ENCODE measurements around the gene ANKRD63. TPM values are rescaled to one million over a fixed set of nuclear protein-coding genes. Genes with fewer than 3 reads are reported as not detected.

ANKRD63 gene
- total and polyA plus RNA-seq, 2 of the 13 experiments (the other 11 are each of a cell fraction or from before 2014, with no cell fraction given) = not detected

DNA sequence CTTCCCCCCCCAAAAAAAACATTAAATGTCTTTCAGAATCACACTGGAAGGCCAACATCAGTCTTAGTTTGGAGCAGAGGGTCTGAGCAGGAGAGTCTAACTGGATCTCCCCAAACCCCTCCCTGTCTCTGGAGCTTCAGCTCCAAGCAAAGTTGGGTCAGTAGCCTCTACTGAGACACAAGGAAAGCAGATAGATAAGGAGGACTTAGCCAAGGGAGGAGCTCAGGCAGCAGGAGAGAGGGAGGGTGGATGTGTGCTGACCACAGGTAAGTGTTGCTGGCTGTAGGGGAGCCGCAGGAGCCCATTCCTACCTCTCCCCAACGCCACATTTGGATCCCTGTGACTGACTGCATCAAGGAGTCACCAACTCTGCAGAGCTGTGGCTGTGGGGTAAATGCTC, 17.9 kb upstream of the ANKRD63 start:
- Histone ChIP-seq H3K79me2 (ENCODE audit: insufficient read depth, low read length) (no peaks in the 10 kb centered on the region), H3K27ac (ENCODE audit: extremely low read length, insufficient read depth, low read length) (no peak overlapping the region), H3K9ac (ENCODE audit: insufficient read depth, low read depth, low read length) (no peak overlapping the region), H3K9me3 (ENCODE audit: low read length) (no peaks in the 10 kb centered on the region), H3K4me3 (replicated peaks in 1 of 3; ENCODE audit: insufficient read depth in 1 of 3, low read depth in 2 of 3, low read length in 3 of 3) (no peak overlapping the region), H2AFZ (ENCODE audit: low read length) (no peak overlapping the region), H4K20me1 (ENCODE audit: insufficient read depth, low read length) (no peaks in the 10 kb centered on the region), H3K4me2 (ENCODE audit: low read depth, low read length) (no peak overlapping the region), H3K4me1 (ENCODE audit: insufficient read depth, low read length) (no peaks in the 10 kb centered on the region), H3K27me3 (ENCODE audit: control insufficient read depth in 1 of 2, insufficient read depth in 2 of 2, low read length in 2 of 2) (peaks cover 16 to 78% of the 10 kb centered on the region in 2 experiments), H3K36me3 (replicated peaks in 1 of 2; ENCODE audit: control insufficient read depth in 1 of 2, insufficient read depth in 2 of 2, low read length in 2 of 2) (no peaks in the 10 kb centered on the region)
- BruUV-seq (replicated peaks) = no TSS peak
- no peak for ATAC-seq
- WGBS (ENCODE audit: low lambda C conversion rate) = 0% methylated on average over 2 of the region's 2 CpGs
- in situ Hi-C loops (cut with HindIII; ENCODE audit: extremely low pct_ligation_motif_present, low pct_unique_long_range_greater_than_20kb) = no loop called here
- CTCF ChIA-PET (ENCODE audit: low intra/inter-chr PET ratio, low total read pairs) = no interaction called here
- no peak for DNase-seq (ENCODE audit: low spot score)
- intact Hi-C loops (cut with micrococcal nuclease; ENCODE audit: unreplicated experiment) = no loop called here
- no peak for FAIRE-seq
- POLR2A ChIA-PET = no interaction called here
- no peak for TF ChIP-seq KDM4B (CRISPR knock-in tag; IDR thresholded peaks at IDR 0.05)
- no peak for TF ChIP-seq FIP1L1 (IDR thresholded peaks at IDR 0.05; ENCODE audit: borderline replicate concordance, insufficient read depth, low read depth, low read length)
- TF ChIP-seq, protein P1, sequence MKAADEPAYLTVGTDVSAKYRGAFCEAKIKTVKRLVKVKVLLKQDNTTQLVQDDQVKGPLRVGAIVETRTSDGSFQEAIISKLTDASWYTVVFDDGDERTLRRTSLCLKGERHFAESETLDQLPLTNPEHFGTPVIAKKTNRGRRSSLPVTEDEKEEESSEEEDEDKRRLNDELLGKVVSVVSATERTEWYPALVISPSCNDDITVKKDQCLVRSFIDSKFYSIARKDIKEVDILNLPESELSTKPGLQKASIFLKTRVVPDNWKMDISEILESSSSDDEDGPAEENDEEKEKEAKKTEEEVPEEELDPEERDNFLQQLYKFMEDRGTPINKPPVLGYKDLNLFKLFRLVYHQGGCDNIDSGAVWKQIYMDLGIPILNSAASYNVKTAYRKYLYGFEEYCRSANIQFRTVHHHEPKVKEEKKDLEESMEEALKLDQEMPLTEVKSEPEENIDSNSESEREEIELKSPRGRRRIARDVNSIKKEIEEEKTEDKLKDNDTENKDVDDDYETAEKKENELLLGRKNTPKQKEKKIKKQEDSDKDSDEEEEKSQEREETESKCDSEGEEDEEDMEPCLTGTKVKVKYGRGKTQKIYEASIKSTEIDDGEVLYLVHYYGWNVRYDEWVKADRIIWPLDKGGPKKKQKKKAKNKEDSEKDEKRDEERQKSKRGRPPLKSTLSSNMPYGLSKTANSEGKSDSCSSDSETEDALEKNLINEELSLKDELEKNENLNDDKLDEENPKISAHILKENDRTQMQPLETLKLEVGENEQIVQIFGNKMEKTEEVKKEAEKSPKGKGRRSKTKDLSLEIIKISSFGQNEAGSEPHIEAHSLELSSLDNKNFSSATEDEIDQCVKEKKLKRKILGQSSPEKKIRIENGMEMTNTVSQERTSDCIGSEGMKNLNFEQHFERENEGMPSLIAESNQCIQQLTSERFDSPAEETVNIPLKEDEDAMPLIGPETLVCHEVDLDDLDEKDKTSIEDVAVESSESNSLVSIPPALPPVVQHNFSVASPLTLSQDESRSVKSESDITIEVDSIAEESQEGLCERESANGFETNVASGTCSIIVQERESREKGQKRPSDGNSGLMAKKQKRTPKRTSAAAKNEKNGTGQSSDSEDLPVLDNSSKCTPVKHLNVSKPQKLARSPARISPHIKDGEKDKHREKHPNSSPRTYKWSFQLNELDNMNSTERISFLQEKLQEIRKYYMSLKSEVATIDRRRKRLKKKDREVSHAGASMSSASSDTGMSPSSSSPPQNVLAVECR (CRISPR knock-in tag; IDR thresholded peaks at IDR 0.05; ENCODE audit: borderline replicate concordance) = no peak
- no peak for TF ChIP-seq TCF7L2 (IDR thresholded peaks at IDR 0.05; ENCODE audit: low read depth, low read length)
- TF ChIP-seq, protein P2, sequence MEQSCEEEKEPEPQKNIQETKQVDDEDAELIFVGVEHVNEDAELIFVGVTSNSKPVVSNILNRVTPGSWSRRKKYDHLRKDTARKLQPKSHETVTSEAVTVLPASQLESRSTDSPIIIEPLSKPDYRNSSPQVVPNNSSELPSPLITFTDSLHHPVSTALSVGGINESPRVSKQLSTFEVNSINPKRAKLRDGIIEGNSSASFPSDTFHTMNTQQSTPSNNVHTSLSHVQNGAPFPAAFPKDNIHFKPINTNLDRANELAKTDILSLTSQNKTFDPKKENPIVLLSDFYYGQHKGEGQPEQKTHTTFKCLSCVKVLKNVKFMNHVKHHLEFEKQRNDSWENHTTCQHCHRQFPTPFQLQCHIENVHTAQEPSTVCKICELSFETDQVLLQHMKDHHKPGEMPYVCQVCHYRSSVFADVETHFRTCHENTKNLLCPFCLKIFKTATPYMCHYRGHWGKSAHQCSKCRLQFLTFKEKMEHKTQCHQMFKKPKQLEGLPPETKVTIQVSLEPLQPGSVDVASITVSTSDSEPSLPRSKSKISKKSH (CRISPR knock-in tag; IDR thresholded peaks at IDR 0.05; ENCODE audit: borderline replicate concordance) = no peak
- TF ChIP-seq ZNF510 (CRISPR knock-in tag; IDR thresholded peaks at IDR 0.05; ENCODE audit: low read depth) = no peak
- TF ChIP-seq ZBTB7B (CRISPR knock-in tag; IDR thresholded peaks at IDR 0.05) = no peak
- TF ChIP-seq ZBTB20 (CRISPR knock-in tag; IDR thresholded peaks at IDR 0.05; ENCODE audit: borderline replicate concordance, low read depth) = no peak
- TF ChIP-seq, protein P3, sequence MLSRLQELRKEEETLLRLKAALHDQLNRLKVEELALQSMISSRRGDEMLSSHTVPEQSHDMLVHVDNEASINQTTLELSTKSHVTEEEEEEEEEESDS (CRISPR knock-in tag; IDR thresholded peaks at IDR 0.05; ENCODE audit: borderline replicate concordance) = no peak
- TF ChIP-seq HNF4G (IDR thresholded peaks at IDR 0.05; ENCODE audit: borderline replicate concordance, low read depth, low read length) = no peak
- TF ChIP-seq HNF4G (CRISPR knock-in tag; IDR thresholded peaks at IDR 0.05; ENCODE audit: borderline replicate concordance, low read depth) = no peak
- no peak for TF ChIP-seq TCF12 (IDR thresholded peaks at IDR 0.05)
- TF ChIP-seq TCF12 (CRISPR knock-in tag; IDR thresholded peaks at IDR 0.05) = no peak
- TF ChIP-seq, protein P4, sequence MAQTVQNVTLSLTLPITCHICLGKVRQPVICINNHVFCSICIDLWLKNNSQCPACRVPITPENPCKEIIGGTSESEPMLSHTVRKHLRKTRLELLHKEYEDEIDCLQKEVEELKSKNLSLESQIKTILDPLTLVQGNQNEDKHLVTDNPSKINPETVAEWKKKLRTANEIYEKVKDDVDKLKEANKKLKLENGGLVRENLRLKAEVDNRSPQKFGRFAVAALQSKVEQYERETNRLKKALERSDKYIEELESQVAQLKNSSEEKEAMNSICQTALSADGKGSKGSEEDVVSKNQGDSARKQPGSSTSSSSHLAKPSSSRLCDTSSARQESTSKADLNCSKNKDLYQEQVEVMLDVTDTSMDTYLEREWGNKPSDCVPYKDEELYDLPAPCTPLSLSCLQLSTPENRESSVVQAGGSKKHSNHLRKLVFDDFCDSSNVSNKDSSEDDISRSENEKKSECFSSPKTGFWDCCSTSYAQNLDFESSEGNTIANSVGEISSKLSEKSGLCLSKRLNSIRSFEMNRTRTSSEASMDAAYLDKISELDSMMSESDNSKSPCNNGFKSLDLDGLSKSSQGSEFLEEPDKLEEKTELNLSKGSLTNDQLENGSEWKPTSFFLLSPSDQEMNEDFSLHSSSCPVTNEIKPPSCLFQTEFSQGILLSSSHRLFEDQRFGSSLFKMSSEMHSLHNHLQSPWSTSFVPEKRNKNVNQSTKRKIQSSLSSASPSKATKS (CRISPR knock-in tag; IDR thresholded peaks at IDR 0.05) = no peak
- no peak for TF ChIP-seq DNMT3B (CRISPR knock-in tag; conservative IDR thresholded peaks at IDR 0.05)
- no peak for TF ChIP-seq MXI1 (IDR thresholded peaks at IDR 0.05; ENCODE audit: borderline replicate concordance, low read depth, low read length)
